Breast epithelium (tissue), 3 donors: Measurements from ENCODE around the gene CENPA.

Source experiments
- CTCF ChIP-seq, 3 donors: fragments of 450-650 bp; IDR thresholded peaks; one replicate each; pipeline ENCODE4 v1.5.1; 2016 to 2017; ENCODE audit warnings: antibody characterized with exemption in 3 of 3, mild to moderate bottlenecking in 3 of 3, moderate library complexity in 3 of 3
- POLR2A ChIP-seq: fragments of 450-650 bp; IDR thresholded peaks from one replicate; pipeline ENCODE4 v1.6.1; 2016; ENCODE audit warnings: antibody characterized with exemption, mild to moderate bottlenecking, moderate library complexity

DNA sequence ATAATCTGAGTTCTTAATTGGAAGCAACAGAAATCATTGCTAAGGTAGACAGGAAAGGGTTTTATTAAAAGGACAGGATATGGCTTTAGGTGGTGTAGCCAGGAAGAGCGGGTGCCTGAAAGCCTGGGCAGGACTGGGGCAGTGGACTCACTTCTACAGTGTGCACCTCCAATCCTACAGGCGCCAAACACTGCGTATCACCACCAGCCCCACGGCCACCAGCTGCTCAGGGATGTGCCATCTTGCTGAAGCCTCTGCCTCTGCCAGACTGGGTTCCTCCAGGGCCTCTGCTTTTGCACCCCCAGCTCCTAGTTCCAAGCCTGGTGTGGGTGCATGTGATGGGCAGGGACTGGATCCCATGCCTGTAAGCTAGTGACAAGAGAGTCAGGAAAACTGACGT, 32.4 kb downstream of the CENPA start:
- TF ChIP-seq CTCF (IDR thresholded peaks at IDR 0.05) (no peak), POLR2A (no peak)
